ENCODE data around the gene RNF224.

DNA sequence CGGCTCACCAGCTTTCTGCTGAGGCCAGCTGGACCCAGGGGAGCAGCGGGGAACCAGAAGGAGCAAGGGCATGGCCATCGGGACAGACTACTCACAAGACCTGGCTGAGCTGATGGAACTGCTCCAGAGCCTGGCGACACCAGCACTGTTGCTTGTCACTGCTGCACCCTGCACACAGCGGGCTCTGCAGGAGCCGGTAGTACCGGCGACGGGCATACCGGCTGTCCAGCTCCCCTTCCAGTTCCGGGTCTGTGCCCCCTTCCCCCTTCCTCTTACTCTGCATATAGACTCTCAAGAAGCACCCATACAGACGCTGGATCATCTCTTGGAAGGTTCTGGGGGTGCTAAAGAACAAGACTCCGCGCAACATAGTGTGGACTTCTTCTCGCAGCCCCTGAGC, 39.9 kb upstream of the RNF224 start:
- TF ChIP-seq, protein P1, sequence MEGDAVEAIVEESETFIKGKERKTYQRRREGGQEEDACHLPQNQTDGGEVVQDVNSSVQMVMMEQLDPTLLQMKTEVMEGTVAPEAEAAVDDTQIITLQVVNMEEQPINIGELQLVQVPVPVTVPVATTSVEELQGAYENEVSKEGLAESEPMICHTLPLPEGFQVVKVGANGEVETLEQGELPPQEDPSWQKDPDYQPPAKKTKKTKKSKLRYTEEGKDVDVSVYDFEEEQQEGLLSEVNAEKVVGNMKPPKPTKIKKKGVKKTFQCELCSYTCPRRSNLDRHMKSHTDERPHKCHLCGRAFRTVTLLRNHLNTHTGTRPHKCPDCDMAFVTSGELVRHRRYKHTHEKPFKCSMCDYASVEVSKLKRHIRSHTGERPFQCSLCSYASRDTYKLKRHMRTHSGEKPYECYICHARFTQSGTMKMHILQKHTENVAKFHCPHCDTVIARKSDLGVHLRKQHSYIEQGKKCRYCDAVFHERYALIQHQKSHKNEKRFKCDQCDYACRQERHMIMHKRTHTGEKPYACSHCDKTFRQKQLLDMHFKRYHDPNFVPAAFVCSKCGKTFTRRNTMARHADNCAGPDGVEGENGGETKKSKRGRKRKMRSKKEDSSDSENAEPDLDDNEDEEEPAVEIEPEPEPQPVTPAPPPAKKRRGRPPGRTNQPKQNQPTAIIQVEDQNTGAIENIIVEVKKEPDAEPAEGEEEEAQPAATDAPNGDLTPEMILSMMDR (IDR thresholded peaks at IDR 0.05), result no peak
- no peak for TF ChIP-seq POLR2AphosphoS5 (IDR thresholded peaks at IDR 0.05)

All from suprapubic skin (tissue), 3 donors.